IPS-11a (cell line): ENCODE measurements around the gene ELMOD2.

ENCODE experiments used
- H3K4me3 ChIP-seq: one replicate; pipeline ENCODE4 v1.5.1; 2013; ENCODE audit warnings: low read depth, low read length, control low read depth

ELMOD2 gene

GRCh38 chr4:140579278-140579677 is 55.3 kb downstream of the ELMOD2 start:
- H3K4me3 ChIP-seq, result no peak overlapping the region

GRCh38 chr4:140581078-140581477 is 57.1 kb downstream of the ELMOD2 start:
- no peak overlapping the region for H3K4me3 ChIP-seq

- no peak overlapping the region for H3K4me3 ChIP-seq
These were observed 60.5 kb downstream of the ELMOD2 start for GRCh38 chr4:140584439-140584838.

- no peak overlapping the region for H3K4me3 ChIP-seq
These were observed 71.1 kb downstream of the ELMOD2 start for GRCh38 chr4:140595065-140595464.

GRCh38 chr4:140600408-140600807 is 76.4 kb downstream of the ELMOD2 start:
- H3K4me3 ChIP-seq, result no peak overlapping the region

- no peak overlapping the region for H3K4me3 ChIP-seq
These were observed 78.7 kb downstream of the ELMOD2 start for GRCh38 chr4:140602714-140603113.

GRCh38 chr4:140603286-140603685 is 79.3 kb downstream of the ELMOD2 start:
- H3K4me3 ChIP-seq, result no peak overlapping the region
